ENCODE results near the gene NXN.
"Not testable (repeated sequence)": the region's sequence is repeated elsewhere in the genome, so short reads cannot be mapped to it uniquely, and the experiment has no call there.

The NXN gene

DNA sequence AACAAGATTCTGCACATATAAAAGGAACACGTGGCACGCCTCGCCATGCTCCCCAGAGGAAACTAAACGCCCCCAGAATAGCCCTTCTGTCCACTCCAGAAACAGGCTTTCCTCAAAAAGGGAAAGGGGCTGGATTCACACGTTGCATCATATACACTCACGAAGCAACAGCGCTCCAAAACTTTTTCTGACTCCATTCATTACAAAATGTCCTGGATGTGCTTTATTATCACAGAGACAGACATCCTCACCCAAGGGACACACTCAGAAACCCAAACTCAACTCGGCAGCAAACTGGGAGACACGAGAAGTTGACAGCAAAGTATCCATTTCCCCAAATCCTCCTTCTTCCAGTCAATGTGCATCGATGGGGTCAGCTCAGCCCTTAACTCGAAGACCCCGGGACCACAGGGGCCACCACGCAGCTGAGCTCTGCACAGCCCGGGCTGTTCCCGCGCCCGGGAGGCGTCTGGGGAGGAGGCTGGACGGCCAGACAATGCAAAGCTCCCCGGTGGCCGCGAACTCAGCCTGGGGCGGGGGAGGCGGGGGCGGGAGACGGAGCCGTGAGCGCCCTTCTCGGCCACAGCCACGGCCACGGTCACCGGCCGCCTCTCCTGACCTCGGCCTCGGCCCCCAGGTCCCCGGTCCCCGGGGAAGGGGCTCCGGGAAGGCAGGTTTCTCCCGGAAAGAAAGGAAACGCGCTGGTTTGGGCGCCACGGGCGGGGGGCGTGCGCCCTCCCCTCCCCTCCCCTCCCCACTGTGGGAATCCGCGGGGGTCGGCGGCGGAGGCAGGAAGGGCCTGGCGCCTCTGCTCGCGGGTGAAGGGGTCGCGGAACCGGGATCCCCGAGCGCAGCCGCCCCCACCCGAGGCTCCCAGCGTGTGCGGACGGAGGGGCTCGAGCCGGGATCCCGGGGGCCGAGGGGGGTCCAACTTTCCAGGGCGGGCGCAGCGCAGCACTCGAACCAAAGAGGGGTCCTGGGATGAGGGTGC, 1.2 kb downstream of the NXN start:
- no peak for DNase-seq

DNA sequence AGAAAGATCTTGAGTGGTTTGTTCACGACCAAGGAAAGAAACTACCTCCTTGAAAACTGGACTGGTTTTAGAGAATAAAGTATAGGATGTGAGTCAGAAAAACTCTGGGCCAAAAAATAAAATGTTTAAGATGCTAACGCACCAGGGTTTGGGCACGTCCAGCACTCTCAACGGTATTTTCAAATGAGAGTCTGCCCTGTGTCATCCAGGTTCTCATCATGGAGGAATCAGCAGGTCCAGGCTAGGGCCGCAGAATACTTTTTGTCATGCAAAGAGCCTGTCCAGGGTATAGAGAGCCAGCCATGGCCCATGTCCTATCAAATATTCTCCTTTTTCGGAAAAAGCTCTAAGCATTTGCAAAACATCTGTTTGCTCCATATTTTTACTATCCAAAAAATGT, 2.4 kb downstream of the NXN start:
- DNase-seq = no peak

DNA sequence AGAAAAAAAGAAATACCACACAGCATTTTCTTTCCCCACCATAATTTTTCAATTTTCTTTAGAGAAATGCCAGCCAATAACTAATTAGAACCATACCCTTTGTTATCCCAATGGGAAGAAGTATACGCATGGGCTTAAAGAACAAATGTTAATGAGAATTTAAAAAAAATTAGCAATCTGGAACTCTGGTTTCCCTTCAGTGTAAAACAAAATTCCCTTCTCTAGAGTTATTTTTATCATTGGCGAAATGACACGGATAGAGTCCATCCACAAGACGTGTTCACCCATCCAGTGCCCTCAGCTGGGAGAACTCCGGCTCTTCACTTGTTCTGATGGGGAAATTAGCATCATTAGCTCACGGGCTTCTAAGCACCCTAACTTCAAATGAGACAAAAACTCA, 3.3 kb downstream of the NXN start:
- DNase-seq = no peak

DNA sequence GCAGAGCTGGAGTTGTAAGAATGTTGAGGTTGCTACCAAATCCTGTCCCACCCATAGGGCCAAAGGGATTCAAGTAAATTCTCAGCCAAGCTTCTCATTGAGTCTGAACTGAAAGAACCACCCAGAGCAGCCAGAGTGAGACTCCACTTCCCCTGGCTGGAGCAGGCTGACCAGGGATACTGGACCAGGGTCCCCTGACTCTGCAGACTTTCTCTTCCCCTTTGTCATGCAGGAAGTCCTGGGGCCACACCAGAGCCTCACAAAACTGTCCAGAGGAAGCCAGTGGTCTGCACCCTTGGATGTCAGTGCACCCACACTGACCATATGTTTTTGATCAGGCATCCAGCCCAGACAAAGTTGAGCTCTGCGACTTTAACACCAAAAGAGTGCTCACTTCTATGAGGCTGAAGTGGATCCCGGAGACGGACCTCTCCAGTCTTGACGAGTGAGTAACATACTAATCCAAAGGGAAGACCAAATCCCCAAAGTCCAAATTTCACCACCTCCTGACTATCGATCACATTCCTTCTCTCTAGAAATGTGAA, 4.1 kb downstream of the NXN start:
- DNase-seq = no peak

DNA sequence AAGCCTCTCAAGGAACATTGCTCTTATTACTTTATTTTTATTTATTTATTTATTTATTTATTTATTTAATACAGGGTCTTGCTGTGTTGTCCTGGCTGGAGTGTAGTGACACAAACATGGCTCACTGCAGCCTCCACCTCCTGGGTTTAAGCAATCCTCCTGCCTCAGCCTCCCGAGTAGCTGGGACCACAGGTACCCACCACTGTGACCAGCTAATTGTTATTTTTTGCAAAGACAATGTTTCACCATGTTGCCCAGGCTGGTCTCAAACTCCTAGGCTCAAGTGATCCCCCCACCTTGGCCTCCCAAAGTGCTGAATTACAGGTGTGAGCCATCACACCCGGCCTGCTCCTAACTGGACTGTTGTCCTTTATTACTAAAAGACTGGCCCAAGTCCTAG, 4.8 kb downstream of the NXN start:
- DNase-seq = not testable (repeated sequence)

DNA sequence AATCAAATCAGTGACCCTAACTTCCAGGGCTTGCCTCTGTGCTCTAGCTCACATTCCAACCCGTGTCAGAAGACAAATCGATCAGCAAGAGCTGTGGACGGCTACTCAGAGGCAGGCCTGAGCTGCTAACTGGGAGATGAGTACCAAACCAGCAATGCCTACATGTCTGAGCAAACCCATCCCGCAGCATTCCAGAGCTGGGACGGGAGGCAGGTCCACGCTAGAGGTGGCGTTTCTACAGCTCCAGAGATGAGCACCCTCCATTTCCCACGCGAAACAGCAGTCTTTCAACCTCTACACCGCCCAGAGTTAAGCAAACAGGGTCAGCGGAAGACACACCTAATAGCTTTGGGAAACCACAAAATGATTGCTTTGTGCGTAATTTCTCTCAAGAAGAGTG, 6.5 kb downstream of the NXN start:
- no peak for DNase-seq

DNA sequence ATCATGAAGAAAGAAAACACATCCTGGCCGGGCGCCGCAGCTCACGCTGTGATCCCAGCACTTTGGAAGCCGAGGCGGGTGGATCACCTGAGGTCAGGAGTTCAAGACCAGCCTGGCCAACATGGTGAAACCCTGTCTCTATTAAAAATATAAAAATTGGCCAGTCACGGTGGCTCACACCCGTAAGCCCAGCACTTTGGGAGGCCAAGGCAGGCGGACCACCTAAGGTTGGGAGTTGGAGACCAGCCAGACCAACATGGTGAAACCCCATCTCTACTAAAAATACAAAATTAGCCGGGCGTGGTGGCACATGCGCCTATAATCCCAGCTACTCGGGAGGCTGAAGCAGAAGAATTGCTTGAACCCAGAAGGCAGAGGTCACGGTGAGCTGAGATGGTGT, 7.7 kb downstream of the NXN start:
- DNase-seq = not testable (repeated sequence)

DNA sequence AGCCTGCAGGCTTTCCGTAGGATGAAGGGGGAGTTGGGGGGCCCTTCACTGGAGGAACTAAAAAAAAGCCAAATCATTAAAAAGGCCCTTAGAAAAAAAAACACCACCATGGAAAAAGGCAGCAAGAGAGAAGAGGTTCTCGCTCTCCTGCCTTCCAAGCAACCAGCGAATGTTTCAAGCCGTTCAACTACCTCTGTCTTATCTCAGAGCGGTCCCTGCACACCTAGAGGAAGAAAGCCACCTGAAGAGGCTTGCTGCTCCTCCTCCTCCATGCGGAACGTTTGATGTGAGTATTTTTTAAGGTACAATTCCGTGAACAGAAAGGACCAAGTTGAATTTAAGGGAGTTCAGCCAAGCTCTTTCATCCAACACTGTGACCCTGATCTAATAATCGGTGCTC, 9.2 kb downstream of the NXN start:
- no peak for DNase-seq

DNA sequence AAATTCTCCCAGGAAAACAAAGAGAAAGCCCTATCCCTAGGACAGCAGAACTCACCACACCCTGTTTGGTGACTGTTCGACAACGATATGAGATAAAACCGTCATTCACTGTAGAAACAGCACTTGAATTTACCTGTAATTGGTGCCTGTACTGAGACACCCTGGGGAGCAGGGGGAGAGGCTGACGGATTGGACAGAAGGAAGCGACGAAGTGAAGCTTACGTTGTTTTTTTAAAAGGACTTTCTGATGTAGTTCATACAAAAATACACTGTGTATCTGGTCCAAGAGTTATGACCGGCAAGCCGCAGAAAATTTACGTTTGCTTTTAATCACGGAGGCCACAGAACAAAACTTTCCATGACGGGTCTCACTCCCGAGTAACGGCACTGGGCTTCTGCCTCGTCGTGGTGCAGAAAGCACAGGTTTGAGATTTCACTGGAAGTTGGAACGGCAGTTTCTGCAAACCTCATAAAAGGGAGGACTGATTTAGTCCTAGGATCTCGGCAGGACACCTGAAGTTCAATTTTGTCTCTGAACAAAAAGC, 9.7 kb downstream of the NXN start:
- DNase-seq = no peak

DNA sequence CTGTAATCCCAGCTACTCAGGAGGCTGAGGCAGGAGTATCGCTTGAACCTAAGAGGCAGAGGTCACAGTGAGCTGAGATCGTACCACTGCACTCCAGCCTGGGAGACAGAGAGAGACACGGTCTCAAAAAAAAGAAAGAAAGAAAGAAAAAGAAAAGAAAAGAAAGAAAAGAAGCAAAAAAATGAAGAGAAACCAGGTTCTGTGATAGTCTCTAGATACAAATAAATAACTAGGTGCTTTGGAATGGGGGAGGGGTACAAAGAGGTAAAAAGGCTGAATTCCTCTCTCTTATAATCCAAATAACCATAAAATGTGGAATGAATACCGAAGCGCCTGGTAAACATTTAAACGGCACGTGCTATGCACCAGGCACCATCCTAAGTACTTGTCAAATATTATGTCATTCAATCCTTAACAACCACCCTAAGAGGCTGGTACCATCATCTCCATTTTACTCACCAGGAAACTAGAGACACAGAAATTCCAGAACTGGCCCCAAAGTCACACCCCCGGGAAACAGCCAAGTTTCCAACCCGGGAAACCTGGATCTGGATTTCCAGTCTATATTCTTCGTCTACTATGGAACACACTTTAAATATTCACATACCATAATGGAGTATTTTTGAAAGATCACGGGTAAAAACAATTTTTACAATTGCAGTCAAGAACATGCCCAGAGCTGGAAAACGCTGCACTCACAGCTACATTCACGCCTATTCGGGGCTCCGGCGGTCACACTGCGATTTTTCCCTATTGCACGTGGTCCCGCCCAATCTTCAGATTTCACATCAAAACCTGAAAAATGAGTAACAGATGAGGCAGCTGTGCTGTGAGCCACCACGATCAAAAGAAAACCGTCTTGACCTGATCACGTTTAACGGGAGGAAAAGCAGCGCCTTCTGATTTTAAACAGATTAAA, 10.5 kb downstream of the NXN start:
- no peak for DNase-seq

DNA sequence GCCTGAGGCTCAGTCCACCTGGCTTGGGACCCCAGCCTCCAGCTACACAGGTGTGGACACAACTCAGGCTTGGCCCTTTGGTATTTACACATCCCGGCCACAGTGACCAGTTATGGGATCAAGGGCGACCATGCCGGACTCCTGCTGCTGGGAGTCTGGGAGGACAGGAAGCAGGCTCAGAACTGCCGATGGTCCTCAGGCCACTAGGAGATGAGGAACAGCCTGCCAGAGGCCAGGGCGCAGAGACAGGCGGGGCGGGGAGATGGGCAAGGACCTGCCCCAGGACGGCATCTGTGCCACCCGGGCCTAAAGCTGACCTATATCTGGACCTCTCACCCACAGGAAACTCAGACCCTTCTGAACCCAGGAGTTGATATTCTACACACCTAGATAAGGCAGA, 12.5 kb downstream of the NXN start:
- DNase-seq = no peak

DNA sequence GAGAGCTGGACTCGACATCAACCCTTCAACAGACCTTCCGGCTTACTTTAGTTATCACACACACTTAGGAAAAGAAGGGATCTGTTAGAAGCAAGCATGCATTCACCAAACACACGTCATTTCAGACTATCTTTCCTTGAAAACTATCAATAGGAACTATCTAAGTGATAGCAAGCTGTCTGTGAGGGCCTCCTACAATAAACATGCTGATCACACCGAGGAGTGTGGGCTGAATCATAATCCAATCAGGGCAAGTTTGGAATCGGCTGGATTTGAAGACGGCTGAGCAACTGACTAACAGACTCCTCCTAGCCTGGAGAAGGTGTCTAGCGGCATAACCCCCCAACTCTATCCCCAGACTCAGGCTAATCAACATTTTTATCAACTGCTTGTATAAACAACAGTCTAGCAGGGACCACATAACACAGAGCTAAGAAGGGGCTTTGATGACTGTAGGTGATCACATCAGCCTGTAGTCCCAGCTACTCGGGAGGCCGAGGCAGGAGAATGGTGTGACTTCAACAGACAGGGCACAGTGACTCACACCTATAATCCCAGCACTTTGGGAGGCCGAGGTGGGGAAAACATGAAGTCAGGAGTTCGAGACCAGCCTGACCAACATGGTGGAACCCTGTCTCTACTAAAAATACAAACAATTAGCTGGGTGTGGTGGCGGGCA, 14.1 kb downstream of the NXN start:
- DNase-seq = no peak

DNA sequence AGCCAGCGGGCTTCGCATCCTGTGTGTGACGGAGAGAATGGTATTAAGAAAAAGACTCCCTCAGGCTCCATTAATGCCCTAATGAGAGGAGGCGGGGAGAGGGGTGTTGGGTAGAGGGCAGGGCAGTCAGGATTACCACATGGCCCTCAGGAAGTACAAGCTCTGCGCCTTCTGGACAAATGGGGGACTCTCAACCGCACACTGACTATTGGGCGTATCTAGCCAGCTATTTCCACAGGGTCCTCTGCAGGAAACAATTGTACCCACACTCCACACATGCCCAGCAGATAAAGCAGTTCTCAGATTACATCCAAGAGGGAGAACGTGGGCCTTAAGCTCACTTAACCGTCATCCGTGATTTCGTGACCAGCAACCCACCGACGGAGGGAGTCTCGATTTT, 14.7 kb downstream of the NXN start:
- DNase-seq = no peak

DNA sequence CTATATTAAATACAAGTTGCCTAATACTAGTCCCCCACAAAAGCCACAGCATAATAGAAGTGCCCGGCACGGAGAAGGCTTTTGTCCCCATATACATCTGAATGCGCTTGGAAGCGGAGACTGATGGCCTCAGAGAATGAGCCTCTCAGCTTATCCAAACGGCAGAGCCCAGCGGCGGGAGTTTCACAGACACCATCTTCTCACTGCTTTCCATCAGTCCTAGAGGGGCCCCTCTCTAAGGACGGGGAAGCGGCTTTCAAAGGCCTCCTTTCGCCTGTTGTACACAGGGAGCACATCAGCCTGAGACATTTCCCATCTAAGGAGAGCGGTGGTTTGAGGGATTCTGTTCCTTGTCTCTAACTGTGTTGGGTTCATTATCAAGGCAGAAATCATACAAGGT, 16.9 kb downstream of the NXN start:
- no peak for DNase-seq

DNA sequence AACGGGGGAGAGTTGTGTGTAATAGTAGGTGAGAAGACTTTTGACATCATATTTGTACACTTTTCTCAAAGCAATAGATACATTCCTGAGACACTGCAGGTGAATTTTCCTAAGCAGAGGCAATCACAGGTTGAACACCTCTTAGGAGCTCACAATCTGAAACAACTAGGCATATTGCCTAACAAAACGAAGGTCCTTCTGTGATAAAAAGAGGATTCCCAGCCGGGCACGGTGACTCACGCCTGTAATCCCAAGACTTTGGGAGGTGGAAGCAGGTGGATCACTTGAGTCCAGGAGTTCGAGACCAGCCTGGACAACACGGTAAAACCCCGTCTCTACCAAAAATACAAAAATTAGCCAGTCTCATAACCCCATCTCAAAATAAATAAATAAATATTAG, 17.4 kb downstream of the NXN start:
- DNase-seq = no peak

DNA sequence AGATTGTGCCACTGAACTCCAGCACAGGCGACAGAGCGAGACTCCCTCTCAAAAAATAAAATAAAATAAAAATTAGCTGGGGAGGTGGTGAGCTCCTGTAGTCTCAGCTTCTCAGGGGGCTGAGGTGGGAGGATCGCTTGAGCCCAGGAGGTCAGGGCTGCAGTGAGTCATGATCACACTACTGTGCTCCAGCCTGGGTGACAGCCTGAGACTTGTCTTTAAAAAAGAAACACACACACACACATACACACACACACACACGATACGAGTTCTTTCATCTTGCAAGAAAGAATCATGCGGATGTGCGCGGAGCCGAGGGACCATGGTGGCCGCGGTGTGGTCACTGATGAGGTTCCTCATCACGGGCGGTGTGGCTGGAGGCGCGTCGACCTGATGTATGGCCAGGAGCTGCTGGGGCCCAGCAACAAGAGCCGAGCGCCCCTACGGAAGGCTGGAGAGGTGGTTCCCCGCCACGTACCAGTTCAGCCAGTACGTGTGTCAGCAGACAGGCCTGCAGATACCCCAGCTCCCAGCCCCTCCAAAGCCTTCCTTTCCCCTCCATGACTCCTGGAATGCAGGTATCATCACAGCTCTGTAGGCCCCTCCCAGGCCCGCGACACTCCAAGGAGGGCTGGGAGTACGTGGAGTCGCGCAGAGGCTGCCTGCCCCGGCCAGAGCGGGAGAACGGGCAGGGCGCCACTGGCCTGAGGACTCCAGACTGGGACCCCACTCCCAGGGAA, 20.7 kb downstream of the NXN start:
- no peak for DNase-seq

DNA sequence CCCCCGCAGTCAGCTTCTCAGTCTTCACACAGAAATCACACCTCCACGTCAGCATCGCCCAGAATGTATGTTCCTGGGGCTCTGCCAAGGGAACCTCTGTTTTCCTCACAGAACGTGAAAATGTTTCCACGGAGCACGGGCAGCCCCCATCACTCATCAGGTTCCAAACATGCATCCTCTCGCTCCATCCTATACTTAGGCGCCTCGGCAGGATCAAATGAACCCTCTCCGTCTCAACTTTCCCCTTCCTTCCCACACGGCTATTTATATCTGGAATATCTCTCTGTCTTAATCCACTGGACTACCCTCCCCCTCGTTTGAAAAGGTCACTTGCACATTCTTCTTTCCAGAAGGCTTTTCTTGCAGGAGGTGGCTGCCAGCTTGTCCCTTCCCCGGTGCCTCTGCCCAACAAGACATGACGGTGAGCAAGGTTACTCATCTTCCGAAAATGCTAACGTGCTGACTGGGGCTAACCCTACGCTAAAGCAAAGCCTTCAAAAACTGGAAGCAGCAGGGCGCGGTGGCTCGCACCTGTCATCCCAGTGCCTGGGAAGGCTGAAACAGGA, 21.6 kb downstream of the NXN start:
- no peak for DNase-seq

DNA sequence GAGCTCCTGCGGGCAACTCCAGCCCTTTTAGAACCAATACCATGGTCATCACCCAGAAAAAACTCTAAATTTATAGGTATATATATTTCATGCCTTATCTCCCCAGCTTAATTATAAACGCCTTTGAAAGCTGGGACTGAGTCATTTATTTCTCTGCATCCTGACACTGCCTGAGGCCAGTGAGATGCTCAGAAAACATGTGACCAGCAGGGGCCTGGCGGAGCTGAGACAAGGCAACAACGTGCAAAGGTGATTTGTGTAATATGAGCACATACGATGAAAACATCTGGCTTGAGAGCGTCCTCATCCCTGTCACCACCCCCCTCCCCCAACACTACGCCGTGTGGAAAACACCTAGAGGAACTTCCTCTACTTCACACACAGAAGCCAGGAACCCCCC, 22.7 kb downstream of the NXN start:
- DNase-seq = no peak

DNA sequence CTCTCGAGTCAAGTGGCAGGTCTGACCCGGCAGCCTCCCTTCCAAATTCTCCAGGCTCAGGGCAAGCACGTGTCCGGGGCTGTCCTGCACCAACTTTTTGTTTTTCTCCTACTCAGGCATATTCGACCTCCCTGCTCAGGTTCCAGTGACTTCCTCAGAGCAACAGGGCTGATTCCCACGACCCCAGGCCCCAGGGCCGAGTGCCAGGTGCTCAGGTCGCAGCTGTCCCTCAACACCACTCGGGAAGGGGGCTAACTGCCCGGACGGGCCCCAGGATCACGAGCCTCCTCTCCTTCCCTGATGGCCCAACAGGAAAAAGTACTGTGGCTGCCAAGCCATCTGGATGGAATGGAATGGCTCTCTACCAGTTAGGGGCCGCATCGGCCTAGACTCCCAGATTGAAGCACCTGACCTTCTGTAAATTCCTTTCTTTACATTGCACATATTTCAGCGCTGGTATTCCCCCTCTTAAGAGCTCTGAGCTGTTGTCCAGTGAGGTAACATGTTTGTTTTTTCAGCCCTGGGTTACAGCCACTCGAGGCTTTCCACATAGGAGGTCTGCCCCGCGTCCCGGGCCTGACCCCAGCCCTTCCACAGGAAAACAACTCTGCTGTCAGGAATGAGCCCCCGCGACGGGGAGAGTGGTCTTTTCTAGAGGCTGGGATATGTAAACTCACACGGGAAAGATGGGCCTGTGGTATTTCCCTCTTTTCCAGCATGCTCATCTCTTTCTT, 25.0 kb downstream of the NXN start:
- no peak for DNase-seq

DNA sequence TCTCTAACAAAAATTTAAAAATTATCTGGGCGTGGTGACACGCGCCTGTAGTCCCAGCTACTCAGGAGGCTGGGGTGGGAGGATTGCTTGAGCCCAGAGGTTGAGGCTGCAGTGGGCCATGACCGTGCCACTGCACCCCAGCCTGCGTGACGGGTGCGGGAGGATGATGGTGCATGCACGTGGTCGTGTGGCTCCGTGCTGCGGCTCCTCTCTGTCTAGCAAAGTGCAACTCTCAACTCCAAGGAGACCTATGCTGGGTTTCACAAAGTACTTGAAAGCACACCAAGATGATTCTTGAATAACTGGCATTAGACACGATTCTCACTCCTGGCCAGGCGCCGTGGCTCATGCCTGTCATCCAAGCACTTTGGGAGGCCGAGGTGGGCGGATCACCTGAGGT, 25.8 kb downstream of the NXN start:
- DNase-seq = no peak

DNA sequence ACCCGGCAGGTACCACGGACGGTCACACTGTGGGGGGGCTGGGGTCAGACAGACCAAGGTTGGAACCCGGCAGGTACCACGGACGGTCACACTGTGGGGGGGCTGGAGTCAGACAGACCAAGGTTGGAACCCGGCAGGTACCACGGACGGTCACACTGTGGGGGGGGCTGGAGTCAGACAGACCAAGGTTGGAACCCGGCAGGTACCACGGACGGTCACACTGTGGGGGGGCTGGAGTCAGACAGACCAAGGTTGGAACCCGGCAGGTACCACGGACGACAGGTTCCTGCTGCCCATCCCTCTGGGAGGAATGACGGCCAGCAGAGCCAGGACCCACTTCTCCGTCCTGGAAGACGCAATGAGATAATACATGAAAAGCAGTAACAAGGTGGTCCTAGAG, 27.0 kb downstream of the NXN start:
- not testable (repeated sequence) for DNase-seq

Measured in CD4-positive, alpha-beta T cell treated with Interferon gamma for 1 hour (primary cell).